PC-9 (cell line): ENCODE measurements around the gene AP1S2. TPM values are rescaled to one million over a fixed set of nuclear protein-coding genes. Genes with fewer than 3 reads are reported as not detected.

Experiments
- BruUV-seq: library from RNA; stranded (reverse); fragments of 400-500 nt; replicated peaks from 2 replicates; lab custom pipeline; 2021; lab: Mats Ljungman, UMichigan
- CTCF ChIA-PET: fragments of 300-600 bp; sonication (Branson Sonifier 250); formaldehyde crosslinking; loops from one replicate; lab custom pipeline; 2022; ENCODE audit warnings: antibody characterized with exemption; lab: Charles Lee
- POLR2A ChIA-PET: fragments of 300-600 bp; sonication (Branson Sonifier 250); formaldehyde crosslinking; loops from one replicate; lab custom pipeline; 2022; ENCODE audit warnings: antibody characterized with exemption; ENCODE audit not compliant: unreplicated experiment; lab: Charles Lee
- DNase-seq, 2 experiments: peaks; one replicate each; pipeline versions ENCODE4 v3.0.0 to v3.0.0-alpha.2; 2015 to 2022; ENCODE audit warnings: mixed read lengths in 1 of 2
- H2AFZ ChIP-seq: fragments of 200-600 bp; sonication (generic); 2 replicates; pipeline ENCODE4 v1.8.1; 2017; ENCODE audit warnings: antibody characterized with exemption
- H3F3A ChIP-seq: fragments of 200-600 bp; sonication (generic); 2 replicates; pipeline ENCODE4 v1.8.1; 2017; ENCODE audit warnings: antibody characterized with exemption, mild to moderate bottlenecking, low read depth; ENCODE audit not compliant: insufficient read depth
- H3K27ac ChIP-seq: fragments of 200-600 bp; sonication (generic); 2 replicates; pipeline ENCODE4 v1.6.1; 2016; ENCODE audit warnings: mixed run types
- H3K27me3 ChIP-seq: fragments of 200-600 bp; sonication (generic); 2 replicates; pipeline ENCODE4 v1.6.1; 2016; ENCODE audit warnings: low read depth, mixed run types; ENCODE audit not compliant: insufficient read depth
- H3K36me3 ChIP-seq: fragments of 200-600 bp; sonication (generic); 2 replicates; pipeline ENCODE4 v1.6.1; 2016; ENCODE audit warnings: low read depth, mixed run types
- H3K4me1 ChIP-seq: fragments of 200-600 bp; sonication (generic); replicated peaks from 2 replicates; pipeline ENCODE4 v1.6.1; 2016; ENCODE audit warnings: mixed run types; ENCODE audit not compliant: insufficient read depth
- H3K4me2 ChIP-seq: fragments of 200-600 bp; sonication (generic); 2 replicates; pipeline ENCODE4 v1.6.1; 2017; ENCODE audit warnings: mixed run types
- H3K4me3 ChIP-seq: fragments of 200-600 bp; sonication (generic); 2 replicates; pipeline ENCODE4 v1.6.1; 2016; ENCODE audit warnings: mixed run types
- H3K79me2 ChIP-seq: fragments of 200-600 bp; sonication (generic); 2 replicates; pipeline ENCODE4 v1.6.1; 2017; ENCODE audit warnings: low read depth, mixed run types
- H3K9me2 ChIP-seq: fragments of 200-600 bp; sonication (generic); 2 replicates; pipeline ENCODE4 v1.8.1; 2017; ENCODE audit warnings: mild to moderate bottlenecking; ENCODE audit not compliant: insufficient read depth
- H3K9me3 ChIP-seq: fragments of 200-600 bp; sonication (generic); 2 replicates; pipeline ENCODE4 v1.8.1; 2016; ENCODE audit warnings: low read depth; ENCODE audit not compliant: insufficient read depth
- H4K20me1 ChIP-seq: fragments of 200-600 bp; sonication (generic); 2 replicates; pipeline ENCODE4 v1.8.1; 2017; ENCODE audit not compliant: insufficient read depth
- EZH2 ChIP-seq: fragments of 200-600 bp; sonication (generic); IDR thresholded peaks from 2 replicates; pipeline ENCODE4 v1.8.0; 2017; ENCODE audit warnings: antibody characterized with exemption, low read depth
- intact Hi-C: fragments of 100-400 bp; cut with micrococcal nuclease; formaldehyde crosslinking; loops from one replicate; pipeline ENCODE4 v1.10.0; 2022; ENCODE audit not compliant: unreplicated experiment
- total RNA-seq: library from RNA; stranded (reverse); gene quantifications from 2 replicates; pipeline ENCODE4 v1.2.3, GENCODE V29; 2021
- TF ChIP-seq, protein P1 (sequence below): fragments of 200-600 bp; sonication (generic); conservative IDR thresholded peaks from 2 replicates; pipeline ENCODE4 v1.6.1; 2017; ENCODE audit warnings: mixed run types, antibody characterized with exemption, mild to moderate bottlenecking, moderate library complexity

The AP1S2 gene
- total RNA-seq, 1 experiment from 2014 or later, result 14.2 TPM

DNA sequence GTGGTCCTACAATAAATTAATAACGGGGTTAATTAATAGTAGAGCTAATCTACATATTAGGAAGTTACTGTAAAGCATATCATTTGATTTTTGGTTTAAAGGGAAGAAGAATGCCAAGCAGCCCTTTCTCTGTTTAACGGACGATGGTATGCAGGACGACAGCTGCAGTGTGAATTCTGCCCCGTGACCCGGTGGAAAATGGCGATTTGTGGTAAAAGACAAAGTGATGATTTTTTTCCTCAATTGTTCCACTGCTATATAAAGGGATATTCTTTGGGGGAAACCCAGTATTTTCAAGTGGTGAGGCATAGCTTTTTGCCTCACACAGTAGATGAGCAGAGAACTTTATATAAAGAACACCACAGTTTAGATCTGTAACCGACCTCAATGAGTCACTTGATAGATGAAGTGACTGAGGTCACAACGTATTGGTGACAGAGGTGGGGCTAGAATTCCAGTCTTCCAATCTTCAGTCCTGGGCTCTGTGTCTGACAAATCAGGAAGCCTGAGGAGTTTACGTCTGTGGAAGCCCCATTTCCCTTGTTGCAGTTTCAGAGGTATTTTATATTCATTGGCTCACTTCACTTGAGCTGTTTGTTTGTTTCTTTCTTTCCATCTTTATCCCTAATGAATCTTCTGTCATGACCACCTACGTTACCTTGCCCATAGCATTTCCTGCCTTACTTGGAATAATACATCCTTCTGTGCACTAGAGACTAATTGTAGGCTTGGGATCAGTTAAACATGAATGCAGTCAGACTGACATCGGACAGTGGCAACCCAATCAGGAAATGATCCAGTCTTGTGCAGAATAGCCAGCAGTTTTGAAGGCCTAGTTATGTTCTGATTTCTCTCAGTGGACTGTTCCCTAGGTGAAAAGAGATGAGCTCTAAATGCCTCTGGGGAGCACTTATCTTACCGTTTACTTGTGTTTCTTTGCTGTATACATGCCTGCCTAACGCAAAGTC lies 34.2 kb downstream of the AP1S2 start:
- Histone ChIP-seq H4K20me1 (no peaks in the 10 kb centered on the region), H3K4me3 (no peak overlapping the region), H3K4me2 (no peak overlapping the region), H3K9me3 (no peaks in the 10 kb centered on the region), H3K79me2 (no peaks in the 10 kb centered on the region), H3K4me1 (no peaks in the 10 kb centered on the region), H3K9me2 (no peaks in the 10 kb centered on the region), H3K27ac (no peak overlapping the region), H3K36me3 (no peaks in the 10 kb centered on the region), H3F3A (no peaks in the 10 kb centered on the region), H3K27me3 (no peaks in the 10 kb centered on the region), H2AFZ (no peak overlapping the region)
- CTCF ChIA-PET, result interaction anchor here (0.5 kb wide), 1 partner anchor 1117 kb away, joined by 4 read pairs; no protein-coding TSS in a partner anchor
- BruUV-seq, result no TSS peak
- DNase-seq, result no peak
- intact Hi-C loops, result no loop called here
- POLR2A ChIA-PET, result no interaction called here
- TF ChIP-seq EZH2, result no peak
- TF ChIP-seq, protein P1, sequence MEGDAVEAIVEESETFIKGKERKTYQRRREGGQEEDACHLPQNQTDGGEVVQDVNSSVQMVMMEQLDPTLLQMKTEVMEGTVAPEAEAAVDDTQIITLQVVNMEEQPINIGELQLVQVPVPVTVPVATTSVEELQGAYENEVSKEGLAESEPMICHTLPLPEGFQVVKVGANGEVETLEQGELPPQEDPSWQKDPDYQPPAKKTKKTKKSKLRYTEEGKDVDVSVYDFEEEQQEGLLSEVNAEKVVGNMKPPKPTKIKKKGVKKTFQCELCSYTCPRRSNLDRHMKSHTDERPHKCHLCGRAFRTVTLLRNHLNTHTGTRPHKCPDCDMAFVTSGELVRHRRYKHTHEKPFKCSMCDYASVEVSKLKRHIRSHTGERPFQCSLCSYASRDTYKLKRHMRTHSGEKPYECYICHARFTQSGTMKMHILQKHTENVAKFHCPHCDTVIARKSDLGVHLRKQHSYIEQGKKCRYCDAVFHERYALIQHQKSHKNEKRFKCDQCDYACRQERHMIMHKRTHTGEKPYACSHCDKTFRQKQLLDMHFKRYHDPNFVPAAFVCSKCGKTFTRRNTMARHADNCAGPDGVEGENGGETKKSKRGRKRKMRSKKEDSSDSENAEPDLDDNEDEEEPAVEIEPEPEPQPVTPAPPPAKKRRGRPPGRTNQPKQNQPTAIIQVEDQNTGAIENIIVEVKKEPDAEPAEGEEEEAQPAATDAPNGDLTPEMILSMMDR, result no peak

- Histone ChIP-seq H3K36me3 (no peaks in the 10 kb centered on the region), H3K4me3 (no peak overlapping the region), H2AFZ (no peak overlapping the region), H3F3A (no peaks in the 10 kb centered on the region), H4K20me1 (no peaks in the 10 kb centered on the region), H3K9me2 (no peaks in the 10 kb centered on the region), H3K27me3 (no peaks in the 10 kb centered on the region), H3K9me3 (no peaks in the 10 kb centered on the region), H3K79me2 (no peaks in the 10 kb centered on the region), H3K4me2 (no peak overlapping the region), H3K4me1 (no peaks in the 10 kb centered on the region), H3K27ac (no peak overlapping the region)
- POLR2A ChIA-PET, result no interaction called here
- no peak for TF ChIP-seq EZH2
- TF ChIP-seq, protein P1, result no peak
- intact Hi-C loops, result no loop called here
- CTCF ChIA-PET, result no interaction called here
- BruUV-seq, result no TSS peak
- DNase-seq, result no peak
Observed at GRCh38 chrX:15816886-15817285, 37.7 kb downstream of the AP1S2 start.

DNA sequence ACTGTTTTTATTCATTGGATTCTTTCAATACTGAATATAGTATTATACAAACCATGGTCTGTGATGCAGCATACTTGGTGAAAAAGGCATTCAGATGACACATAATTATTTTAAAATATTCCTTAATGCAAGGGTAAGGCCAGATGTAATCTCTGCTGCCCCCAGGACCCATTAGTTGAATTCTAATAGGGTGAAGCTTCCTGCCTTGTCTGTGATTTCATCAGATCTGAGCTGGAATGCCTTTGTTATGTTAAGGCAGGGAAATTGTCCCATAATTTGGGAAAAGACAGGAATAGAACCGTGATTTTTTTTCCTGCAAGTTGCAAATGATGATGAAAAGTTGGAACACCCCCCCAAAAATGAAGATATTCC lies 38.2 kb downstream of the AP1S2 start:
- Histone ChIP-seq H3K36me3 (no peaks in the 10 kb centered on the region), H3K9me3 (no peaks in the 10 kb centered on the region), H3K4me3 (no peak overlapping the region), H3K4me1 (no peaks in the 10 kb centered on the region), H3K4me2 (no peak overlapping the region), H3K79me2 (no peaks in the 10 kb centered on the region), H4K20me1 (no peaks in the 10 kb centered on the region), H3K27ac (no peak overlapping the region), H3F3A (no peaks in the 10 kb centered on the region), H2AFZ (no peak overlapping the region), H3K27me3 (no peaks in the 10 kb centered on the region), H3K9me2 (no peaks in the 10 kb centered on the region)
- ChIA-PET CTCF (no interaction called here), POLR2A (no interaction called here)
- no TSS peak for BruUV-seq
- no peak for DNase-seq
- TF ChIP-seq, protein P1, result no peak; the same call in 1 of the 2 replicates
- TF ChIP-seq EZH2, result no peak
- intact Hi-C loops, result no loop called here
